Measurements from ENCODE around the gene PPP2R5E.
"Not testable (repeated sequence)": the region's sequence is repeated elsewhere in the genome, so short reads cannot be mapped to it uniquely, and the experiment has no call there.

The PPP2R5E gene

DNA sequence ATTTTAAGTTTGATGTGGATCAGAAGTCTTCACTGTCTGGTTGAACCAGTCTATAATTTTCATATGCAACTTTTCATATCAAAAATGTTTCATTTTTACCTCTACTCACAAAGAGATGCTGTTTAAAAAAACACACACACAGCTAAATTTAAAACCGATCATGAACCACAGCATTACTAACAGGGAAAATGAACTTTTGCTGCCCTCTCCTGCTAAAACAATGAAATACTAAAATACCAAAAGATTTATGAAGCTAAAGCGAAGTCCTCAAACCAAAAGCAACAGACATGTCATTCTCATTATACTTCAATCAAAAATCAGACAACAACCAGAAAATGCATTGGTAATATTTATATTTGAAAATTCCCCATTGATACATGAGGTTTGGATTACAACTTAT, 171.6 kb downstream of the PPP2R5E start:
- DNase-seq (ENCODE audit: low spot score): not testable (repeated sequence)

DNA sequence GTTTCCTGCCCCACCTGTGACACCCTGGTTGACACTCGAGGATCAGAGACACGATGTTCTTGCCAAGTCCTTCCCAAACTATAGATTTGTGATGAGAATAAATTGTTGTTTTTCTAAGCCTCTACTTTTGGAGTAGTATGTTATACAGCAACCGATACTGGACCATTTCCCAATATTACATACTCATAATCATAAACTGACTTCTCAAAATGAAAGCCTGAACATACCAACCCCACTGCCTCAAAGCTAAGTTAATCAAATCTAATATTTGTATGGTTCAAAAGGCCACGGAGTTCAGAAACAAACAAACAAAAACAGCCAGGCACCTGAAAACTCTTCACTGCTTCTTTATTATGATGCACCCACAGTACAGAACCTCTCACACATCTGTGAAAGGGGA, 172.1 kb downstream of the PPP2R5E start:
- no peak for DNase-seq (ENCODE audit: low spot score)

DNA sequence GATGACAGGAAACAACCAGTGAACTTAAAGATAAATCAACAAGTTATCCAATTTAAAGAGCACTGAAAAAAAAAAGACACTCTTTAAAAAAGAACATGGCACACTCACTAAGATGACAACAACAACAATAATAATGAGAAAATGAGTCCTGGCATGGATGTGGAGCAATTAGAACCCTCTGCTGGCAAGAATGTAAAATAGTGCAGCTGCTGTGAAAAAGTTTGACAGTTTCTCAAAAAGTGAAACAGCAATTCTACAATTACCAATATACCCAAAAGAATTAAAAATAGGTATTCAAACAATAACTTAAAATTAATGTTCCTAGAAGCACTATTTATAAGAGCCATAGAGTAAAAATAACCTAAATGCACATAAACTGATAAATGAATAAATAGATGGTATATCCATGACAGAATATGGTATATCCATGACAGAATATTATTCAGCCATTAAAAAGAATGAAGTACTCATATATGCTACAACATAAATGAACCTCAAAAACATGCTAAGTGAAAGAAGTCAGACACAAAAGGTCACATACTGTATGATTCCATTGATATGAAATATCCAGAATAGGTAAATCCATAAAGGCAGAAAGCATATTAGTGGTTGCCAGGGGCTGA, 175.3 kb downstream of the PPP2R5E start:
- DNase-seq (ENCODE audit: low spot score): no peak

DNA sequence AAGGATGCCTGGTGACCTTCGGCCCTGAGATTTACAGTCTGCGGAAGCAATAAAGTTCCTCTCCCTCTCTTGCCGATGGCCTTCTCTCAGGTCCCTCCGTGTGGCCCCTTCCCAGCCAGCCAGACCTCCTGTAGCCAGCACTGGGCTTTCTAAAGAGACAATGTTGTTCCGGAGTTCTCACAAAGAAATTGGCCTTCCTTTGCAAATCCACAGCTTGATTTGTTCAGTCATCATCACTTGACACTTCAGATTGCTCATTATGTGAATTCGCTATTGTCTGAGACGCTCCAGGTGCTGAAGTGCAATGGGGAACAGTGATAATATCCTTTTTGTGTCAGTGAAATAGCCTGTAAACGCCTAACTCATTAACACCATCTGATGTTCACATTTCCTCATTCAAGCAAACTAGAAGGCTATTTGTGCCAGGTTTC, 180.8 kb downstream of the PPP2R5E start:
- no peak for DNase-seq (ENCODE audit: low spot score)

DNA sequence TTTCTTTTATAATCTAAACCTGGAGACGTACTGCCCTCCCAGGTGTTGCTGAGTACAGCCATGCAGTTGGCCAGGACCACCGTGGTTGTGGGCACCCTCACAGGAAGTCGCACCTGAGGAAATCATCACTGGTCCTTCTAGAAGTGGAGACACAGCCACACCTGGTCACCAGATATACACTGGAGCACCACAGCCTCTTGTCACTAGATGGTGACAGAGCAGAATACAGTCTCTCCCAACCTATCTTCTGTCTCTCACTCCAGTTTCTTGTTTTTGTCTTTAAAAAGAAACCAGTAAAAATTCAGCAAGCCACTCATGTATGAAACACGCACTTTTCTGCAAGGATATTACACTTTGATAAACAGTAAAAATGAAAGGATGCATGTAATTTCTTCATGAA, 181.4 kb downstream of the PPP2R5E start:
- DNase-seq (ENCODE audit: low spot score): no peak

DNA sequence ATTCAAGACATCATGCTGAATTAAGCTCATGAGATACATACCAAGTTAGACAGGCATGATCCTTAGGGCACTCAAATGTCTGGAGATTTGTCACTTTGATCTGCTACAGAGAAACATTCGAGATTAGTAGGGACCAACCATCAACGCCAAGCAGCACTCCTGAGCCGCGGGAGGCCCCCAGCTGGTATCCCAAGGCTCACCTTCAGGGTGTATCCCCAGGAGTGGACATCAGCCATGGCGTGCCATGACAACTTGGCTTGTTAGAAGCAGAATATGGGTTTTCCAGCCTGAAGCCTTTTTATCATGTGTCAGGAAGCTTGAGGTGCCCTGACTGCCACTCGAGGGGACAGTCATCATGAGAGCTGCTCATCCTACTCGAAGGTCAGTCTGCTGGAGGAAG, 185.3 kb downstream of the PPP2R5E start:
- no peak for DNase-seq (ENCODE audit: low spot score)

DNA sequence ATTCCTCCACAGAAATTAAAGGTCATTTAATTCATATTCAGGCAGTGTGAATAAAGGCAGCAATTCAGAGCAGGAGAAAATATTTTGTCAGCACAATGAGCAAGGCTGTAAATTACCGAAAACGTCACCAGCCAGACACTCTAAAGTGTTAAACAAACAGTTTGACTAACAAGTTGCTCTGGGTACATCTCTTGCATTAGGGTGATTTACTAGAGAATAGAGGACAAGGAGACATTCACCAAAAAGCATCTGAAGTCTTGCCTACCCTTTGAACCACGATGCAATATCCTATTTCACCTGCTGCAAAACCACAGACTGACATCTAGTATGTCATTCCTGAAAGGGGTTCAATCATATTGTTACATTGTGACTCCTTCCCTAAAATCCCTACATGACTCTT, 197.4 kb downstream of the PPP2R5E start:
- no peak for DNase-seq (ENCODE audit: low spot score)

DNA sequence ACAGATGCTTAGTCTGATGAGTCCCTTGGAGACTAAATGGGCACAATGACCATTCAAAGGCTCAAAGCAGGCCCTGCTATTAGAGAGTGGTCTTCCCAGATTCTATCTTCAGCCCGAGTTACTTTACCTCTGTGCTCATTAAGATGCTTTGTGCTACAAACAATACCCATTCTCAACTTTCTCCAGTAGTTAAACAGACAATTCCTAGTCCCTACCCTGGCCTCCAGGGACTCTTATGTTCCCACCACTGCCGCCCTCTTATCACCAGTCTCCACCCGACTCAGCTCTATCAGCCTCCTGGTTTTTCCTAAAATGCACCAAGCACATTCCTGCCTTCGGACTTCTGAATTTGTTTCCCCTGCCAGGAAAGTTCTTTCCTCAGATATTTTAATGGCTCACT, 198.8 kb downstream of the PPP2R5E start:
- no peak for DNase-seq (ENCODE audit: low spot score)

DNA sequence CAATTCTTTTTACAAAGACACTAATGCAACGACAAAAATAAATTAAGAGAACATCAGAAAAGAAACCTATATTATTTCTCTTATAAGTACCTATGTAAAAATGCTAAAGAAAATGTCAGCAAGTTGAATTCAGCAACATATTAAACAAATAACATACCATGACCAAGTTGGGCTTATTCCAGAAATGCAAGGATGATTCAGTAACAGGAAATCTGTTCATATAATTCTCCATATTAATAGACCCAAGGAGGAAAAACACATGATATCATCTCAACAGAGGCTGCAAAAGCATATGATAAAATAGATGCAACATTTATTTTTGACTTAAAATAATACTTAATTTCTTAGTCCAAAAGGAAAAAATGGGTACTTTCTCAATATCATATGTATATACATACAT, 199.3 kb downstream of the PPP2R5E start:
- DNase-seq (ENCODE audit: low spot score): no peak

DNA sequence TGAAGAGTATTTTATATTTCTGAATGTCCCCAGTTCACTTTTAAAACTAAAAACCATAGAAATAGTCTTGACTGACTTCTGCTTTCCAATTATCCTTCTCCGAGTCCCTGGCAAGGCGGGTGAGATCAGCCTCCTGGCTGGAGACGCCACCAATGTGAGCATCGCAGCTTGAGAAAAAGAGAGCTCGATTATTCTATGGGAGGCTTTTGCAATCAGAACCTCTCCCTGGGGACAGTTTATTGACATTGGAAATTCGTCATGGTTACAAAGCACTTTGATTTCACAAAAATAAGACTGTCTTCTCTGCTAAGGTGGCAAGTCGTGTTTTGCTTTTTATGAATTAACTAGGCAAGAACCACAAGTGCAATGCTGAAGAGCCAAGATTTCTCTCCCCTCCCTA, 200.8 kb downstream of the PPP2R5E start:
- DNase-seq (ENCODE audit: low spot score): no peak

DNA sequence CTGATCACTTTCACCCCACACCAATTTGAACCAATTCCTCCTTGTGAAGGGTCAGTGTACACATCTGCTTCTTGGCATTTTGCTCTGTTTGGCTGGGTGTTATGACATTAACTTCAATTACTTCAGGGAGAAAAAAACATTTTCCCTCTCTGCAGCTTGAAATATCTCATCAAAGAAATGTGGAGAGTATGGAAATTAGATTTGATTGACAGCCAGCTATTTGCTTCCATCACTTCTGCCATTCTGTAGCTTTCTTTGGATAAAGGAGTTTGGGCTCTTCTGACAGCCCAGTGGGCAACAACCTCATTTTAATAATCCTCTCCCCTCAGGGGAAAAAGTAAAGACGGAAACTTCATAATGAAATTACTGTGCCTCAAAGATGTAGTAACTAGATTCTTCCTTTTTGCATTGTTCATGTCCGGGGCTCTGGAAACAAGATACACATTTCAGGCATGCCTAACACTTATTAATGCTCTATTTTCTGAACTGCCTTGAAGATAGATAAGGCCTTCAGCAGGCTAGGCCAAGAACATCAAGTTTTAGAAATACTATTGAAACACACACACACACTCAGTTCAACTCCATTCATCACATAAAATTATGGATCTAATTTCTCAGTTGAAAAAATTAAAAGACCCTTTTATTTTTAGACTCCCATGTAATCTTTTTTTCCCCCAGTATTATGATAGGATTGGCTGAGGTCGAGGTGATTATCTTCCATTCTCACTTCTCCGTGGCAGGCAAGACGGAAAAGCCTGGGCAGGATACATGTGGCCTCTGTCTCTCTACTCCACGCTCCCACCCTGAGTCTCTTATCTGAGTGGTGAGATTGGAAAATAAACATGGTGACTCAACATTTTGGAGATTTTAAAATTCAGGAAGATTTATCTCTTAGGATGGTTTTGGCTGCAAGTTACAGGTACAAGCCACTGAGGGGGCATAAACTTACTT, 214.1 kb downstream of the PPP2R5E start:
- no peak for DNase-seq (ENCODE audit: low spot score)

DNA sequence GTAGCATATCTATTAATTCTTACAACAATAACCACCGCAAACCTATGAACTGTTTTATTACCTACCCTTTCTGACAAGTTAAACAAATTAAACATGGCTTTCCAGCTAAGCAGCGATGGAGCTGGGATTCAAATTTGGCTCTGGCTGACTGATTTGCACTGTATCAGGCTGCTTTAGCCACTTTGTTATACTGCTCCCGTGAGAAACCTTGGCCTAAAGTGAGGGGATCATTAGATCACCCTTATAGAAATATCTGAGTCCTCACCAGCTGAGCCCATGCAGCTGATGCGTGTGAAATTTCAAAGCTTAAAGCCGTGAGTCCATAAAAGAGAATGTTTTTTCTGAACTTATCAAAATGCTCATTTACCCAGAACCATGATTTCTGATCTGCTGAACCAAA, 216.3 kb downstream of the PPP2R5E start:
- DNase-seq (ENCODE audit: low spot score): no peak

DNA sequence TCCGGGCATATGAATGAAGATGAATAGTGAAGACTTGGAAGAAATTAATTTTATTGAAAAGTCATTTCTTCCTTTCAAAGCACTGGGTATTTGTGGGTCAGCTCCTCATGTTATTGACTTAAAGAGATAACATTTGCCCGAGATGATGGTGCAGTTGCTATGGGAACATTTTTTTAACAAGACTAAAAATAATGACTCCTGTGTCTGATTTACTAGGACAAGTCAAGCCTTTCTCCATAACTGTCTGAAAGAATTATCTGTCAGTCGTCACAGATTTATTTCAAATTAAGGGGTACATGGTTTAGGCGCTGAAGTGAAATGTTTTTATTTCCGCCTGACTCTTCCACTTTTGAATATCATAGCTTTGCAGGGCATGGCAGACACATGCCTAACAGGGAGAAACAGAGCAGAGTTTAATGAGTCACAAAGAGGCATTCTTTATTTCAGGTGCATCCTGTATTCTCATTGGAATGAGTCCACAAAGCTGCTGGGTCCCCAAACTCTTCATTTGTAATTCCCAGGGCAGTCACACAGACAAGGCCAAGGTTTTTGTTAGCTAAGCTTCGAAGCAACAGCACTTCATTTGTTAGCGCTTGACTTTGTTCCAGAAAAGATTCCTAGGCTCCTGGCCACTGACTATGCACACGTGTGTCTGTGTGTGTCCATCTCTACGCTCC, 220.1 kb downstream of the PPP2R5E start:
- no peak for DNase-seq (ENCODE audit: low spot score)

DNA sequence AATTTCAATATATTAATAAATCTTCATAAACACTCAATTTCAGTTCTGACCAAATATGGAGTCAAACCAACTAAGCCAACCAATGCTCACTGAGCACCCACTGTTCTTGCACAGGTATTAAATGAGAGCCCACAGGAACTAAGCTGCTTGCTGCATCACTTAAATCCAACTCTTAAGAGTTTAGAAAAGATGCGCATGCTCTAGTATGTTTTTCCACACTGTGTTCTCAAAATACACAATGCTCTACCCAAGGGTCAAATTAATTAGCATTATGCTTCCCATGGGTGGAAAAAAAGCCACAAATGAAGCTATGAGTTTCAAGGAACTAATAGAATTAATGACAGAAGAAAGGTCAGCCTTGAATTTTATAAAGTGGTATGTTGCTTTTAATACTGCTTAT, 220.7 kb downstream of the PPP2R5E start:
- DNase-seq (ENCODE audit: low spot score): no peak

All from CD4-positive, alpha-beta T cell treated with Interleukin-6 at 100 ng/mL for 8 hours (primary cell).